ENCODE measurements around the gene RTP3.
"Not testable (repeated sequence)": the region's sequence is repeated elsewhere in the genome, so short reads cannot be mapped to it uniquely, and the experiment has no call there.

RTP3 gene

GRCh38 chr3:46542344-46542743 is 44.6 kb downstream of the RTP3 start:
- DNase-seq (ENCODE audit: low read depth): no peak
- TF ChIP-seq CTCF (IDR thresholded peaks at IDR 0.05; ENCODE audit: control insufficient read depth, extremely low read depth, insufficient read depth): no peak
- H3K4me3 ChIP-seq (ENCODE audit: low read depth, low read length): no peak overlapping the region

GRCh38 chr3:46542801-46543201 is 45.0 kb downstream of the RTP3 start:
- no peak overlapping the region for H3K4me3 ChIP-seq (ENCODE audit: low read depth, low read length)
- DNase-seq (ENCODE audit: low read depth): no peak
- no peak for TF ChIP-seq CTCF (IDR thresholded peaks at IDR 0.05; ENCODE audit: control insufficient read depth, extremely low read depth, insufficient read depth)

GRCh38 chr3:46544771-46545503 is 47.2 kb downstream of the RTP3 start:
- no peak for TF ChIP-seq CTCF (IDR thresholded peaks at IDR 0.05; ENCODE audit: control insufficient read depth, extremely low read depth, insufficient read depth)
- no peak for DNase-seq (ENCODE audit: low read depth)
- no peak overlapping the region for H3K4me3 ChIP-seq (ENCODE audit: low read depth, low read length)

- DNase-seq (ENCODE audit: low read depth): no peak
- H3K4me3 ChIP-seq (ENCODE audit: low read depth, low read length): no peak overlapping the region
- no peak for TF ChIP-seq CTCF (IDR thresholded peaks at IDR 0.05; ENCODE audit: control insufficient read depth, extremely low read depth, insufficient read depth)
These were observed 48.2 kb downstream of the RTP3 start for GRCh38 chr3:46545818-46546630.

GRCh38 chr3:46546896-46547440 is 49.2 kb downstream of the RTP3 start:
- no peak for TF ChIP-seq CTCF (IDR thresholded peaks at IDR 0.05; ENCODE audit: control insufficient read depth, extremely low read depth, insufficient read depth)
- DNase-seq (ENCODE audit: low read depth): no peak
- H3K4me3 ChIP-seq (ENCODE audit: low read depth, low read length): no peak overlapping the region

GRCh38 chr3:46548611-46549010 is 50.8 kb downstream of the RTP3 start:
- not testable (repeated sequence) for H3K4me3 ChIP-seq (ENCODE audit: low read depth, low read length); DNase-seq (ENCODE audit: low read depth)

- no peak overlapping the region for H3K4me3 ChIP-seq (ENCODE audit: low read depth, low read length)
- no peak for DNase-seq (ENCODE audit: low read depth)
- TF ChIP-seq CTCF (IDR thresholded peaks at IDR 0.05; ENCODE audit: control insufficient read depth, extremely low read depth, insufficient read depth): no peak
These were observed 51.7 kb downstream of the RTP3 start for GRCh38 chr3:46549408-46549904.
